ENCODE data around the gene MPP4.

Gene MPP4

DNA sequence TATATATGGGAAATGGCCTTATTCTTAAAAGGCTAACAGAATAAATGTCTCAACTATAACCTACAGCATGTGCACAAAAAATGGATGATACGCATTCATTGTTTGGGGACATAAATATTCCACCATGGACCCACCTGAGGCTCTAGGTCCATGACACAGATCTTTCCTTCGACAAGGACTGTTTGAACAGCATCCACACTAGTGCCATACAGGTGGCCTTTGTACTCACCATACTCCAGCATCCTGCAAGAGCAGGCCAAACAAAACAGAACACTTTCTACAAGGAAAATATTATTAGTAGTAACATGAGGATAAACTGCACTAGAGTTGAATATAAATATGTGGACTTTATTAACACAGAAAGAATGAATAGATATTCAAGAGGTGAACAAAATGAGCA, 49.0 kb downstream of the MPP4 start:
- Histone ChIP-seq H3K27me3 (ENCODE audit: insufficient read depth, low read depth, severe bottlenecking) (no peaks in the 10 kb centered on the region), H3K4me3 (ENCODE audit: low read depth, low read length) (no peak overlapping the region), H3K36me3 (no peaks in the 10 kb centered on the region), H3K27ac (no peak overlapping the region), H3K9me3 (ENCODE audit: severe bottlenecking) (no peaks in the 10 kb centered on the region)
- DNase-seq: no peak
- TF ChIP-seq, protein P1, sequence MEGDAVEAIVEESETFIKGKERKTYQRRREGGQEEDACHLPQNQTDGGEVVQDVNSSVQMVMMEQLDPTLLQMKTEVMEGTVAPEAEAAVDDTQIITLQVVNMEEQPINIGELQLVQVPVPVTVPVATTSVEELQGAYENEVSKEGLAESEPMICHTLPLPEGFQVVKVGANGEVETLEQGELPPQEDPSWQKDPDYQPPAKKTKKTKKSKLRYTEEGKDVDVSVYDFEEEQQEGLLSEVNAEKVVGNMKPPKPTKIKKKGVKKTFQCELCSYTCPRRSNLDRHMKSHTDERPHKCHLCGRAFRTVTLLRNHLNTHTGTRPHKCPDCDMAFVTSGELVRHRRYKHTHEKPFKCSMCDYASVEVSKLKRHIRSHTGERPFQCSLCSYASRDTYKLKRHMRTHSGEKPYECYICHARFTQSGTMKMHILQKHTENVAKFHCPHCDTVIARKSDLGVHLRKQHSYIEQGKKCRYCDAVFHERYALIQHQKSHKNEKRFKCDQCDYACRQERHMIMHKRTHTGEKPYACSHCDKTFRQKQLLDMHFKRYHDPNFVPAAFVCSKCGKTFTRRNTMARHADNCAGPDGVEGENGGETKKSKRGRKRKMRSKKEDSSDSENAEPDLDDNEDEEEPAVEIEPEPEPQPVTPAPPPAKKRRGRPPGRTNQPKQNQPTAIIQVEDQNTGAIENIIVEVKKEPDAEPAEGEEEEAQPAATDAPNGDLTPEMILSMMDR (IDR thresholded peaks at IDR 0.05; ENCODE audit: low read depth, low read length): no peak

DNA sequence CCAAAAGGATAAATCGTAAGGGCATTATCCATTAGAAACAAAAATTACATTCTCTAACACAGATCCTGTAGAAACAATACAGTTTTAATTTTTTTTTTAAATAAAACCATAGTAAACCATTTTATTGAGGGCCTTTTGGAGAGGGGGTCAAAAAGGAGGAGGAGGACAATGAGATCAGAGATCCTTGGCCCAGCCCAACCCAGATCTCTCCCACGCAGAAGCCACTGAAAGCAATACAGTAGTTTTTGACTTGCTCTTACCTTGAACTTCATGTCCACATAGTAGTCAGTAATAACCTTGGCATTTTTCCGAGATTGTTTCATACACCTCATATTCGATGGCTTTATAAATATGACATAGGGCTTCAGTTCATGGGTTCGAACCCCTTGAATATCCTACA, 51.0 kb downstream of the MPP4 start:
- H3K36me3 ChIP-seq: no peaks in the 10 kb centered on the region
- H3K27me3 ChIP-seq (ENCODE audit: insufficient read depth, low read depth, severe bottlenecking): no peaks in the 10 kb centered on the region
- TF ChIP-seq, protein P1 (IDR thresholded peaks at IDR 0.05; ENCODE audit: low read depth, low read length): no peak
- no peaks in the 10 kb centered on the region for H3K9me3 ChIP-seq (ENCODE audit: severe bottlenecking)
- no peak overlapping the region for H3K27ac ChIP-seq
- H3K4me3 ChIP-seq (ENCODE audit: low read depth, low read length): no peak overlapping the region
- DNase-seq: no peak

DNA sequence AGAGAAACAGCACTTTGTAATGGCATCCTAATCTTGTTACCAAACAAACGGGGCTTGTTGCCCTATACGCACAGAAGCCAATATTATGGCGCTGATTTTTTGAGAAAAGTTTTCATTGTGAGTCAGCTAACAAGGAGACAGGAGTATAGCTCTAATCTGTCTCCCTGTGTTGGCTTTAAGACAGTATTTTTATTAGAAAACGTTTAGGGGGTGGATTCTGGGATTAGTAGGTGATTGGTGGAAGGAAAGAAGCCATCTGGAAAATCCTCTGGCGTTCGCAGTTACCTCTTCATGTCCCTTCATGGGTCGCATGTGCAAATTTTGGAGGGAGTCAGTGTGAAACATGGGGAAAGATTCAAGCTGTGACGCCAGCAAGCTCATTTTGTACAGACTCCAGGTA, 54.4 kb downstream of the MPP4 start:
- Histone ChIP-seq H3K27me3 (ENCODE audit: insufficient read depth, low read depth, severe bottlenecking) (no peaks in the 10 kb centered on the region), H3K9me3 (ENCODE audit: severe bottlenecking) (no peaks in the 10 kb centered on the region), H3K27ac (peak overlapping the region; percentile 89), H3K36me3 (peaks cover 9% of the 10 kb centered on the region), H3K4me3 (ENCODE audit: low read depth, low read length) (peak overlapping the region; percentile 99)
- TF ChIP-seq, protein P1 (IDR thresholded peaks at IDR 0.05; ENCODE audit: low read depth, low read length): no peak
- DNase-seq: peak; percentile 66

DNA sequence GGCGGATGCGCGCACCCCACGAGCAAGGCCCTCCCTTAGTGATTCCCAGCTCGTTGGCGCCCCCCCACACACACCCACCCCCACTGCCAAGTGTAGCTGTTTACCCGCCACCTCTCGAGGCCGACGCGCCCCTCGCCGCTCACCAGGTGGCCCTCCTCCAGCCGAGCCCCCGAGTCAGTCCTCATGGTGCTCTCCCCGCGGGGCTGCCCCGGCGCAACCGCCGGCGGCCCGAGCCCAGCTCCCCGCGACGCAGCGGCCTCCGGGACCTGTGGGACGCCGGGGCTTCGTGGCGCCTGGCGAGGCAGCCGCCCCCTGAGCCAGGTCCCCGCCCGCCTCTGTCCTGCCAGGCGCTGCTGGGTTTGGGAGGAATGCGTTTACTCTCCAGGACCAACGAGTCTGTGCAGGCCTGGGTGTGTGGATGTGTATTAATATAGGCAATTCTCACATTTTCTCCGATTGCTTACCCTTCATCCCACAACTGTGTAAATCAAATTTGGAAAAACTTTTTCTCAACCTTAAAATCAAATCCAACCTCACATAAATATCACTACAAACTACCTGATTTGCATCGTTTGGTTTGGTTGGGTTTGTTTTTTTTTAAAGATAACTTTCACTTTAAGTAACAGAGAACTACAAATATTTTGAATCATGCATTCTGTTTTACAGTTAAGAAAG, 55.1 kb downstream of the MPP4 start, which contains the start of gene TMEM237:
Gene TMEM237 (minus strand): TSS at position 288 of the 675 bp plus-strand sequence. CDS start 103 bp downstream, at position 185.
- DNase-seq: peak; percentile 65
- Histone ChIP-seq H3K4me3 (ENCODE audit: low read depth, low read length) (peak within 1 kb of the TSS; percentile 99), H3K27ac (peak within 1 kb of the TSS; percentile 89), H3K9me3 (ENCODE audit: severe bottlenecking) (no peaks in the 10 kb centered on the region), H3K27me3 (ENCODE audit: insufficient read depth, low read depth, severe bottlenecking) (no peaks in the 10 kb centered on the region), H3K36me3 (peaks cover 15% of the 10 kb centered on the region)
- TF ChIP-seq, protein P1 (IDR thresholded peaks at IDR 0.05; ENCODE audit: low read depth, low read length): no peak

DNA sequence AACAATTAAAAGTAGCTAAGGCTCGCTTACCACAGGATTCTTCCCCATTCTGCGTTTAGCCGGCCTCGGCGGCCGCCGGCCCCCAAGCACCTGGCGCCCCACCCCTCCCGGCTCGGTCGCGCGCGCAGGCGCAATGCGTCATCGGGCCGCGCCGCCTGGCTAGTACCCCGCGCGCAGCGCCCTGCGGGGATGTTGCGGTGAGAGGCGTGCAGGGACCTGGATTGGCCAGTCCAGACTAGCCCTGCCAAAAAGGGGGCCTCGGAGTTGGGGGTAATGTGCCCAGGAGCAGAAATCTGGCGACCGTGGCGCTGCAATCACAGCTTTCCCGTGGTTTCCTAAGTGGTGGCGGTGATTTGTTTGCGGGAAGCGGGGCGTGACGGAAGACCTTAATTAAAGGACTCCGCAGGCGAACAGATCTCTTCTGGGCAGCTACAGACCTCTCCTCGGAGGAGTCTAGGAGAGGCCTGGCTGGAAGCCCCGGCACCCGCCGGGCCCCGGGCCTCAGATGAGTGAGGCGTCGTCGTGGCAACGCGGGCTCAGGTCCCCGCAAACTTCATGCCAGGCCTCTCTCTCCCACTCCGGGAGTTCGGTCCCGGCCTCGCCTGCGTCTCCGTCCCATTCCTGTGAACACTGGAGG, 55.7 kb downstream of the MPP4 start:
- Histone ChIP-seq H3K27me3 (ENCODE audit: insufficient read depth, low read depth, severe bottlenecking) (no peaks in the 10 kb centered on the region), H3K36me3 (peaks cover 22% of the 10 kb centered on the region), H3K4me3 (ENCODE audit: low read depth, low read length) (peak overlapping the region; percentile 99), H3K27ac (peak overlapping the region; percentile 89), H3K9me3 (ENCODE audit: severe bottlenecking) (no peaks in the 10 kb centered on the region)
- TF ChIP-seq, protein P1 (IDR thresholded peaks at IDR 0.05; ENCODE audit: low read depth, low read length): no peak
- DNase-seq: peak; percentile 87
